Liver (tissue), 9 donors: Measurements from ENCODE around the gene CHAF1B. TPM values are rescaled to one million over a fixed set of nuclear protein-coding genes. Genes with fewer than 3 reads are reported as not detected.

Source experiments
- DNase-seq: peaks from one replicate; pipeline ENCODE4 v3.0.0-alpha.2; 2017; ENCODE audit warnings: low spot score
- H3K27ac ChIP-seq, 2 donors: one replicate each; pipeline ENCODE4 v1.7.0; 2013; ENCODE audit warnings: inconsistent platforms in 2 of 2, low read length in 2 of 2, control low read depth in 1 of 2, low read depth in 1 of 2, mild to moderate bottlenecking in 1 of 2
- H3K27me3 ChIP-seq, 4 donors: one replicate each; pipeline versions ENCODE4 v1.6.1 to v1.7.0; 2013; ENCODE audit warnings: low read length in 3 of 4, inconsistent platforms in 1 of 4, mild to moderate bottlenecking in 1 of 4, moderate library complexity in 1 of 4; ENCODE audit not compliant: control insufficient read depth in 4 of 4, insufficient read depth in 4 of 4
- H3K36me3 ChIP-seq, 4 donors: one replicate each; pipeline versions ENCODE4 v1.6.1 to v1.7.0; 2013; ENCODE audit warnings: low read length in 3 of 4, mild to moderate bottlenecking in 3 of 4, low read depth in 1 of 4, moderate library complexity in 1 of 4; ENCODE audit not compliant: control insufficient read depth in 4 of 4, insufficient read depth in 3 of 4
- H3K4me1 ChIP-seq, 4 donors: one replicate each; pipeline versions ENCODE4 v1.6.1 to v1.7.0; 2013; ENCODE audit warnings: low read length in 3 of 4, mild to moderate bottlenecking in 3 of 4, moderate library complexity in 1 of 4; ENCODE audit not compliant: control insufficient read depth in 4 of 4, insufficient read depth in 4 of 4
- H3K4me3 ChIP-seq, 3 donors: one replicate each; pipeline versions ENCODE4 v1.6.1 to v1.7.0; 2013; ENCODE audit warnings: low read length in 3 of 3, control low read depth in 1 of 3, low read depth in 1 of 3, mild to moderate bottlenecking in 1 of 3
- H3K9ac ChIP-seq, 2 donors: one replicate each; pipeline ENCODE4 v1.7.0; 2013; ENCODE audit warnings: low read length in 2 of 2, mild to moderate bottlenecking in 2 of 2, moderate library complexity in 2 of 2, control low read depth in 1 of 2, low read depth in 1 of 2
- H3K9me3 ChIP-seq, 4 donors: one replicate each; pipeline versions ENCODE4 v1.6.1 to v1.7.0; 2013; ENCODE audit warnings: low read length in 3 of 4; ENCODE audit not compliant: control insufficient read depth in 4 of 4
- ATF3 ChIP-seq: IDR thresholded peaks from 2 replicates; pipeline ENCODE4 v1.6.1; 2016; ENCODE audit warnings: antibody characterized with exemption
- CTCF ChIP-seq: fragments of 150-350 bp; IDR thresholded peaks from 2 replicates; pipeline ENCODE4 v1.5.1; 2017; ENCODE audit warnings: improper control_type of control experiment, low read depth, low read length; ENCODE audit not compliant: missing input control
- EGR1 ChIP-seq, 2 donors: IDR thresholded peaks; 2 replicates each; pipeline ENCODE4 v1.6.1; 2016 to 2018; ENCODE audit warnings: antibody characterized with exemption in 2 of 2, low read depth in 2 of 2
- FOXA2 ChIP-seq: IDR thresholded peaks from 2 replicates; pipeline ENCODE4 v1.6.1; 2016; ENCODE audit warnings: antibody characterized with exemption
- GABPA ChIP-seq, 2 donors: IDR thresholded peaks in 1 of 2; conservative IDR thresholded peaks in 1 of 2; 2 replicates each; pipeline ENCODE4 v1.6.1; 2016; ENCODE audit warnings: antibody characterized with exemption in 2 of 2, mild to moderate bottlenecking in 1 of 2, moderate library complexity in 1 of 2
- HNF4G ChIP-seq: IDR thresholded peaks from 2 replicates; pipeline ENCODE4 v1.6.1; 2016; ENCODE audit warnings: antibody characterized with exemption
- MAX ChIP-seq: IDR thresholded peaks from 2 replicates; pipeline ENCODE4 v1.6.1; 2016; ENCODE audit warnings: antibody characterized with exemption
- RAD21 ChIP-seq, 2 donors: IDR thresholded peaks; 2 replicates each; pipeline ENCODE4 v1.6.1; 2016; ENCODE audit warnings: antibody characterized with exemption in 2 of 2, mild to moderate bottlenecking in 2 of 2
- REST ChIP-seq: IDR thresholded peaks from 2 replicates; pipeline ENCODE4 v1.6.1; 2016; ENCODE audit warnings: antibody characterized with exemption, mild to moderate bottlenecking
- RXRA ChIP-seq, 2 donors: IDR thresholded peaks; 2 replicates each; pipeline ENCODE4 v1.6.1; 2017 to 2018; ENCODE audit warnings: antibody characterized with exemption in 2 of 2, mild to moderate bottlenecking in 1 of 2
- SP1 ChIP-seq: IDR thresholded peaks from 2 replicates; pipeline ENCODE4 v1.6.1; 2018; ENCODE audit warnings: antibody characterized with exemption, mild to moderate bottlenecking
- YY1 ChIP-seq: IDR thresholded peaks from 2 replicates; pipeline ENCODE4 v1.6.1; 2016; ENCODE audit warnings: antibody characterized with exemption, mild to moderate bottlenecking
- ZBTB33 ChIP-seq: IDR thresholded peaks from 2 replicates; pipeline ENCODE4 v1.6.1; 2016; ENCODE audit warnings: antibody characterized with exemption
- WGBS: extraction: QIAGEN DNeasy Blood & Tissue Kit; methylation state at CpG from one replicate; pipeline ENCODE4 v1.1.7; 2013; 5-methylcytosine and 5-hydroxymethylcytosine counted together
- polyA plus RNA-seq, 2 donors: library from polyadenylated mRNA; stranded (reverse) in 1 of 2; unstranded in 1 of 2; fragments of 200-250 nt in 1 of 2; fragments of >200 nt in 1 of 2; fragmentation: Nextera tagmentation in 1 of 2; extraction: Ambion mirVana in 1 of 2; gene quantifications; one replicate each; pipeline versions ENCODE4 v1.2.1 to v1.2.3, GENCODE V29; 2013 to 2015
- total RNA-seq, 2 donors: library from RNA; depleted of rRNA; stranded (reverse); fragments of >200 nt; gene quantifications; one replicate each; pipeline ENCODE4 v1.2.3, GENCODE V29; 2014
- donor health status: healthy.
- donor health status: healthy.
- donor health status: healthy.
- donor health status: healthy.
- donor health status: healthy.

The CHAF1B gene
- total and polyA plus RNA-seq, 4 donors = 0.33 to 2.7 (median 0.49) TPM

GRCh38 chr21:36369064-36369685 is 16.0 kb upstream of the CHAF1B start:
- no peaks in the 10 kb centered on the region for H3K27me3 ChIP-seq
- WGBS = 94% methylated on average over 7 of the region's 7 CpGs
- H3K27ac ChIP-seq = no peak overlapping the region
- TF ChIP-seq YY1 (no peak), RXRA (IDR thresholded peaks at IDR 0.05) (no peak)
- peaks cover 9 to 77% (median 68%) of the 10 kb centered on the region in 4 donors for H3K36me3 ChIP-seq
- no peaks in the 10 kb centered on the region for H3K9me3 ChIP-seq
- no peak overlapping the region for H3K4me3 ChIP-seq
- DNase-seq = no peak
- H3K4me1 ChIP-seq = no peaks in the 10 kb centered on the region
- no peak overlapping the region for H3K9ac ChIP-seq

GRCh38 chr21:36375994-36376393 is 9.2 kb upstream of the CHAF1B start:
- no peak for DNase-seq
- Histone ChIP-seq H3K27ac (no peak overlapping the region), H3K9ac (no peak overlapping the region), H3K4me1 (no peaks in the 10 kb centered on the region), H3K4me3 (no peak overlapping the region), H3K36me3 (peaks cover 7 to 50% (median 43%) of the 10 kb centered on the region in 4 donors), H3K9me3 (no peaks in the 10 kb centered on the region), H3K27me3 (no peaks in the 10 kb centered on the region)
- TF ChIP-seq FOXA2 = no peak
- no peak for TF ChIP-seq SP1
- no peak for TF ChIP-seq CTCF
- no peak for TF ChIP-seq MAX

- Histone ChIP-seq H3K36me3 (peaks cover 7 to 41% (median 34%) of the 10 kb centered on the region in 4 donors), H3K4me3 (no peak overlapping the region), H3K4me1 (peaks cover 0 to under 1% (median 0%) of the 10 kb centered on the region in 4 donors), H3K9ac (no peak overlapping the region), H3K9me3 (no peaks in the 10 kb centered on the region), H3K27ac (no peak overlapping the region), H3K27me3 (no peaks in the 10 kb centered on the region)
- WGBS = 87% methylated on average over 7 of the region's 7 CpGs
- DNase-seq = no peak
- TF ChIP-seq ATF3 = no peak
- TF ChIP-seq HNF4G = no peak
- TF ChIP-seq ZBTB33 = no peak
- TF ChIP-seq REST = no peak
- no peak for TF ChIP-seq SP1
- TF ChIP-seq GABPA (IDR thresholded peaks at IDR 0.05 in 1 of 2, conservative IDR thresholded peaks at IDR 0.05 in 1 of 2) = no peak
- TF ChIP-seq MAX = no peak
- no peak for TF ChIP-seq FOXA2
- no peak for TF ChIP-seq EGR1 (IDR thresholded peaks at IDR 0.05; ENCODE audit: low read depth in 2 of 2)
- no peak for TF ChIP-seq YY1
- no peak for TF ChIP-seq RAD21 (IDR thresholded peaks at IDR 0.05)
These were observed 7.8 kb upstream of the CHAF1B start for GRCh38 chr21:36377391-36377842.
